ENCODE measurements around the gene MCC.

The MCC gene

GRCh38 chr5:113224605-113225065 lies 263.6 kb downstream of the MCC start:
- no peak for DNase-seq

GRCh38 chr5:113223831-113224604 lies 264.2 kb downstream of the MCC start:
- DNase-seq = no peak

GRCh38 chr5:113223315-113223714 lies 264.9 kb downstream of the MCC start:
- no peak for DNase-seq

- no peak for DNase-seq
These were observed 266.7 kb downstream of the MCC start for GRCh38 chr5:113221294-113222176.

- no peak for DNase-seq
These were observed 268.6 kb downstream of the MCC start for GRCh38 chr5:113219695-113220094.

- DNase-seq = no peak
These were observed 269.2 kb downstream of the MCC start for GRCh38 chr5:113218906-113219517.

- no peak for DNase-seq
These were observed 270.1 kb downstream of the MCC start for GRCh38 chr5:113218200-113218599.

GRCh38 chr5:113217619-113218184 lies 270.6 kb downstream of the MCC start:
- no peak for DNase-seq

GRCh38 chr5:113216545-113216944 lies 271.7 kb downstream of the MCC start:
- no peak for DNase-seq

GRCh38 chr5:113215401-113216060 lies 272.7 kb downstream of the MCC start:
- no peak for DNase-seq

- no peak for DNase-seq
These were observed 273.5 kb downstream of the MCC start for GRCh38 chr5:113214606-113215323.

GRCh38 chr5:113213551-113214425 lies 274.5 kb downstream of the MCC start:
- peak in 28 of 56 donors; percentile 3 to 65 (median 26) for DNase-seq

- DNase-seq = peak in 20 of 56 donors; percentile 2 to 57 (median 31)
These were observed 275.9 kb downstream of the MCC start for GRCh38 chr5:113212244-113212920.

GRCh38 chr5:113209498-113209897 lies 278.8 kb downstream of the MCC start:
- no peak for DNase-seq

- peak in 16 of 56 donors; percentile 3 to 42 (median 19) for DNase-seq
These were observed 282.4 kb downstream of the MCC start for GRCh38 chr5:113205807-113206206.

- no peak for DNase-seq
These were observed 282.9 kb downstream of the MCC start for GRCh38 chr5:113205323-113205722.

GRCh38 chr5:113204525-113205161 lies 283.6 kb downstream of the MCC start:
- DNase-seq = peak in 21 of 56 donors; percentile 5 to 48 (median 18)

- DNase-seq = no peak
These were observed 284.3 kb downstream of the MCC start for GRCh38 chr5:113203916-113204315.
